Astrocyte (in vitro differentiated cells and primary cell): ENCODE data around the gene ZNF593OS.

Experiments used
- CTCF ChIP-seq: IDR thresholded peaks from 2 replicates; pipeline ENCODE4 v1.5.1; 2011; ENCODE audit warnings: low read depth, mild to moderate bottlenecking, inconsistent platforms, low read length, moderate library complexity; ENCODE audit not compliant: insufficient read depth
- EZH2 ChIP-seq: IDR thresholded peaks from 2 replicates; pipeline ENCODE4 v1.6.1; 2012; ENCODE audit warnings: mild to moderate bottlenecking, low read length, inconsistent platforms; ENCODE audit not compliant: insufficient read depth

GRCh38 chr1:26221094-26221493 lies 49.5 kb upstream of the ZNF593OS start:
- no peak for TF ChIP-seq CTCF
- TF ChIP-seq EZH2, result no peak
